HepG2 (cell line): ENCODE results near the gene USP9X. TPM values are rescaled to one million over a fixed set of nuclear protein-coding genes. Genes with fewer than 3 reads are reported as not detected.
A peak's percentile ranks its signal among the peaks of the same experiment; 100 is the strongest.

Source experiments
- ASH2L ChIP-seq: fragments of 300-600, 200-600 bp; sonication (generic); IDR thresholded peaks from 2 replicates; pipeline ENCODE4 v1.7.0; 2017; ENCODE audit warnings: low read depth, mild to moderate bottlenecking, moderate library complexity, mixed read lengths, low read length; ENCODE audit not compliant: insufficient read length
- ATF1 ChIP-seq: IDR thresholded peaks from 2 replicates; pipeline ENCODE4 v1.6.1; 2016; ENCODE audit warnings: mild to moderate bottlenecking, control low read depth
- CCAR2 ChIP-seq: fragments of 200-400 bp; formaldehyde crosslinking; optimal IDR thresholded peaks from 2 replicates; pipeline ENCODE3; 2018; ENCODE audit warnings: low read depth, mild to moderate bottlenecking, low read length, moderate library complexity
- CENPBD1 ChIP-seq: sonication (generic); formaldehyde crosslinking; IDR thresholded peaks from 2 replicates; pipeline ENCODE4 v1.8.0; 2022; ENCODE audit warnings: missing genetic modification reagents, low read depth, mild to moderate bottlenecking, borderline replicate concordance
- DPF2 ChIP-seq: sonication (generic); formaldehyde crosslinking; IDR thresholded peaks from 2 replicates; pipeline ENCODE4 v1.4.0; 2020; ENCODE audit warnings: mild to moderate bottlenecking, low read depth, missing genetic modification reagents, borderline replicate concordance
- FOXO1 ChIP-seq: sonication (generic); formaldehyde crosslinking; IDR thresholded peaks from 2 replicates; pipeline ENCODE4 v1.4.0; 2020; ENCODE audit warnings: missing genetic modification reagents
- KIAA2018 ChIP-seq: sonication (generic); formaldehyde crosslinking; IDR thresholded peaks from 2 replicates; pipeline ENCODE4 v1.5.0; 2020; ENCODE audit warnings: mild to moderate bottlenecking, missing genetic modification reagents, borderline replicate concordance
- MTERF4 ChIP-seq: sonication (generic); formaldehyde crosslinking; IDR thresholded peaks from 2 replicates; pipeline ENCODE4 v1.8.0; 2023; ENCODE audit warnings: mild to moderate bottlenecking, missing genetic modification reagents
- NCOR1 ChIP-seq: fragments of 200-600 bp; sonication (generic); IDR thresholded peaks from 2 replicates; pipeline ENCODE4 v1.7.0; 2017; ENCODE audit warnings: antibody characterized with exemption, low read length, borderline replicate concordance
- NFRKB ChIP-seq: fragments of 450-650 bp; IDR thresholded peaks from 2 replicates; pipeline ENCODE4 v1.6.1; 2017
- RAD51 ChIP-seq: fragments of 450-650 bp; IDR thresholded peaks from 2 replicates; pipeline ENCODE4 v1.6.1; 2016; ENCODE audit warnings: borderline replicate concordance
- RBAK ChIP-seq: sonication (generic); formaldehyde crosslinking; IDR thresholded peaks from 2 replicates; pipeline ENCODE4 v1.5.1; 2020; ENCODE audit warnings: mild to moderate bottlenecking, missing genetic modification reagents
- RFX5 ChIP-seq: IDR thresholded peaks from 2 replicates; pipeline ENCODE4 v1.6.1; 2011; ENCODE audit warnings: low read depth, low read length, improper control_type of control experiment
- ZFP90 ChIP-seq: sonication (generic); formaldehyde crosslinking; IDR thresholded peaks from 2 replicates; pipeline ENCODE4 v1.8.0; 2022; ENCODE audit warnings: missing genetic modification reagents, mild to moderate bottlenecking, inconsistent platforms, borderline replicate concordance
- ZNF230 ChIP-seq: sonication (generic); formaldehyde crosslinking; IDR thresholded peaks from 2 replicates; pipeline ENCODE4 v1.4.0; 2020; ENCODE audit warnings: mild to moderate bottlenecking, missing genetic modification reagents
- ZNF331 ChIP-seq: sonication (generic); formaldehyde crosslinking; IDR thresholded peaks from 2 replicates; pipeline ENCODE4 v1.4.0; 2020; ENCODE audit warnings: missing genetic modification reagents
- ZNF337 ChIP-seq: sonication (generic); formaldehyde crosslinking; IDR thresholded peaks from 2 replicates; pipeline ENCODE4 v1.5.1; 2020; ENCODE audit warnings: missing genetic modification reagents, low read depth, mild to moderate bottlenecking, borderline replicate concordance
- ZNF549 ChIP-seq: sonication (generic); formaldehyde crosslinking; IDR thresholded peaks from 2 replicates; pipeline ENCODE4 v1.5.0; 2020; ENCODE audit warnings: missing genetic modification reagents
- ZNF670 ChIP-seq: sonication (generic); formaldehyde crosslinking; IDR thresholded peaks from 2 replicates; pipeline ENCODE4 v1.8.0; 2022; ENCODE audit warnings: mild to moderate bottlenecking, missing genetic modification reagents, borderline replicate concordance
- ZNF790 ChIP-seq: sonication (generic); formaldehyde crosslinking; IDR thresholded peaks from 2 replicates; pipeline ENCODE4 v1.8.0; 2022; ENCODE audit warnings: missing genetic modification reagents, mild to moderate bottlenecking, borderline replicate concordance
- polyA plus RNA-seq, 8 experiments: library from polyadenylated mRNA; depleted of rRNA in 3 of 8; stranded (reverse) in 7 of 8; unstranded in 1 of 8; fragments of >200 nt; fragmentation: Illumina TruSeq in 4 of 8; extraction: Trizol in 4 of 8; gene quantifications; 2 replicates each; pipeline versions ENCODE4 v1.2.1 to v1.2.3, GENCODE V29; 2011 to 2016; ENCODE audit warnings: low read depth in 4 of 8, missing spikeins in 1 of 8, mixed read lengths in 1 of 8; ENCODE audit not compliant: insufficient read depth in 1 of 8
- total RNA-seq, 5 experiments: library from RNA; depleted of rRNA; stranded (reverse); fragments of >200 nt; fragmentation: Illumina TruSeq; extraction: Trizol; gene quantifications; 2 replicates each; pipeline ENCODE4 v1.2.3, GENCODE V29; 2016; ENCODE audit warnings: low read depth in 1 of 5

Gene USP9X
- total and polyA plus RNA-seq, 2 of the 13 experiments (the other 11 are each of a cell fraction or from before 2014, with no cell fraction given) = 22.2 to 40.5 TPM

- TF ChIP-seq ZNF337 (CRISPR knock-in tag) = no peak
- TF ChIP-seq ZNF331 = peak; percentile 70; the same call in 1 of the 2 replicates
- TF ChIP-seq ZNF549 (CRISPR knock-in tag) = no peak
- TF ChIP-seq NFRKB = no peak
- TF ChIP-seq DPF2 (CRISPR knock-in tag) = no peak
- peak; percentile 51; the same call in 1 of the 2 replicates for TF ChIP-seq FOXO1
- TF ChIP-seq NCOR1 = no peak
- TF ChIP-seq ATF1 = peak; percentile 78
- no peak for TF ChIP-seq MTERF4 (CRISPR knock-in tag)
- peak; percentile 50; the same call in 1 of the 2 replicates for TF ChIP-seq KIAA2018
- peak; percentile 83; the same call in 1 of the 2 replicates for TF ChIP-seq ZNF790
- no peak for TF ChIP-seq CENPBD1 (CRISPR knock-in tag)
- no peak for TF ChIP-seq ASH2L
- TF ChIP-seq ZNF670 (CRISPR knock-in tag) = 0 out of 2 replicates have a peak, but pooled peaks have one; percentile 36
- peak; percentile 96 for TF ChIP-seq RAD51
- TF ChIP-seq RBAK (CRISPR knock-in tag) = no peak
- peak; percentile 20; the same call in 1 of the 2 replicates for TF ChIP-seq ZNF230 (CRISPR knock-in tag)
- no peak for TF ChIP-seq RFX5
- TF ChIP-seq ZFP90 (CRISPR knock-in tag) = no peak; the same call in 1 of the 2 replicates
- TF ChIP-seq CCAR2 = no peak
Measured at GRCh38 chrX:41084044-41084892, 977 bp upstream of the USP9X start (continued).
